GM23338 (cell line): ENCODE data around the gene C2orf68.

Source experiments
- CREB1 ChIP-seq: fragments of 250-450 bp; sonication (Bioruptor Pico); IDR thresholded peaks from 2 replicates; pipeline ENCODE4 v1.5.0; 2020; ENCODE audit warnings: low read depth, mild to moderate bottlenecking, moderate library complexity
- CTCF ChIP-seq, 2 experiments: fragments of 200-600 bp in 1 of 2; sonication (generic) in 1 of 2; conservative IDR thresholded peaks; 2 replicates each; pipeline versions ENCODE4 v1.5.1 to v1.6.1; 2016 to 2017; ENCODE audit warnings: antibody characterized with exemption in 2 of 2, low read depth in 2 of 2, mild to moderate bottlenecking in 2 of 2, moderate library complexity in 1 of 2
- EZH2 ChIP-seq: fragments of 200-600 bp; sonication (generic); IDR thresholded peaks from one replicate; pipeline ENCODE4 v1.8.0; 2017; ENCODE audit warnings: antibody characterized with exemption, mild to moderate bottlenecking, low read depth; ENCODE audit not compliant: unreplicated experiment
- EZH2phosphoT487 ChIP-seq: fragments of 200-600 bp; sonication (generic); IDR thresholded peaks from one replicate; pipeline ENCODE4 v1.8.1; 2018; ENCODE audit warnings: antibody characterized with exemption; ENCODE audit not compliant: unreplicated experiment
- JUNB ChIP-seq: IDR thresholded peaks from one replicate; pipeline ENCODE4 v1.6.1; 2016; ENCODE audit warnings: antibody characterized with exemption; ENCODE audit not compliant: unreplicated experiment
- POLR2AphosphoS5 ChIP-seq: IDR thresholded peaks from 2 replicates; pipeline ENCODE4 v1.6.1; 2016; ENCODE audit warnings: antibody characterized with exemption, low read depth
- STAT1 ChIP-seq: IDR thresholded peaks from one replicate; pipeline ENCODE4 v1.6.1; 2016; ENCODE audit warnings: antibody characterized with exemption; ENCODE audit not compliant: unreplicated experiment

GRCh38 chr2:85584857-85585780 is 26.7 kb downstream of the C2orf68 start:
- TF ChIP-seq CTCF (conservative IDR thresholded peaks at IDR 0.05; ENCODE audit: low read depth in 2 of 2) (no peak), POLR2AphosphoS5 (no peak), EZH2phosphoT487 (no peak), STAT1 (no peak), EZH2 (no peak), CREB1 (CRISPR knock-in tag) (no peak), JUNB (no peak)
